GM23338 (cell line): Measurements from ENCODE around the gene C1QTNF4.

ENCODE experiments used
- CTCF ChIP-seq, 2 experiments: fragments of 200-600 bp in 1 of 2; sonication (generic) in 1 of 2; conservative IDR thresholded peaks; 2 replicates each; pipeline versions ENCODE4 v1.5.1 to v1.6.1; 2016 to 2017; ENCODE audit warnings: antibody characterized with exemption in 2 of 2, low read depth in 2 of 2, mild to moderate bottlenecking in 2 of 2, moderate library complexity in 1 of 2
- ETS1 ChIP-seq: IDR thresholded peaks from 2 replicates; pipeline ENCODE4 v1.6.1; 2016; ENCODE audit warnings: antibody characterized with exemption
- EZH2 ChIP-seq: fragments of 200-600 bp; sonication (generic); IDR thresholded peaks from one replicate; pipeline ENCODE4 v1.8.0; 2017; ENCODE audit warnings: antibody characterized with exemption, mild to moderate bottlenecking, low read depth; ENCODE audit not compliant: unreplicated experiment
- NANOG ChIP-seq: IDR thresholded peaks from 2 replicates; pipeline ENCODE4 v1.6.1; 2016; ENCODE audit warnings: antibody characterized with exemption, borderline replicate concordance
- POLR2AphosphoS5 ChIP-seq: IDR thresholded peaks from 2 replicates; pipeline ENCODE4 v1.6.1; 2016; ENCODE audit warnings: antibody characterized with exemption, low read depth

GRCh38 chr11:47641600-47642098 is 47.4 kb upstream of the C1QTNF4 start:
- TF ChIP-seq CTCF (conservative IDR thresholded peaks at IDR 0.05; ENCODE audit: low read depth in 2 of 2) (no peak), ETS1 (no peak), NANOG (no peak), EZH2 (no peak), POLR2AphosphoS5 (no peak)
